ENCODE measurements around the gene PACS2.

DNA sequence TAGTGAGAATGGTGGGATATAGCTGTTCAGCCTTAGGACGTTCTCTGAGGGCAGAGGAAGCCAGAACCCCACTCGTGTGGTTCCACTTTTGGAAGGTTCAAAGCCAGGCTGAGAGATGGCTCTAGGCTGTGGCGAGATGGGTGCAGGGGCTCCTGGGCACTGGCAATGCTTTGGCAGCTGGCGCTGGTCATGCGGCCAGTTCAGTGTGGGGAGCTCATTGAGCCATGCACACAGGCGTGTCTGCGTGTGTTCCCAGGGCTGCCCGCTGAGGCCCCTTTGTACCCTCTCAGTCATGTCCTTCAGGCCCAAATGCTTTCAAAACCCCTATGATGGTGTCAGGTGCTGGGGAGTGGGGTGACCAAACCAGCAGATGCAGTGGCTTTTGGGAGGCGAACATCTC lies 85.5 kb downstream of the PACS2 start:
- TF ChIP-seq MAFK (IDR thresholded peaks at IDR 0.05; ENCODE audit: low read depth, low read length) (no peak), SP1 (IDR thresholded peaks at IDR 0.05; ENCODE audit: low read depth, low read length) (no peak), NRF1 (IDR thresholded peaks at IDR 0.05; ENCODE audit: low read depth, low read length) (no peak)
- TF ChIP-seq, protein P1, sequence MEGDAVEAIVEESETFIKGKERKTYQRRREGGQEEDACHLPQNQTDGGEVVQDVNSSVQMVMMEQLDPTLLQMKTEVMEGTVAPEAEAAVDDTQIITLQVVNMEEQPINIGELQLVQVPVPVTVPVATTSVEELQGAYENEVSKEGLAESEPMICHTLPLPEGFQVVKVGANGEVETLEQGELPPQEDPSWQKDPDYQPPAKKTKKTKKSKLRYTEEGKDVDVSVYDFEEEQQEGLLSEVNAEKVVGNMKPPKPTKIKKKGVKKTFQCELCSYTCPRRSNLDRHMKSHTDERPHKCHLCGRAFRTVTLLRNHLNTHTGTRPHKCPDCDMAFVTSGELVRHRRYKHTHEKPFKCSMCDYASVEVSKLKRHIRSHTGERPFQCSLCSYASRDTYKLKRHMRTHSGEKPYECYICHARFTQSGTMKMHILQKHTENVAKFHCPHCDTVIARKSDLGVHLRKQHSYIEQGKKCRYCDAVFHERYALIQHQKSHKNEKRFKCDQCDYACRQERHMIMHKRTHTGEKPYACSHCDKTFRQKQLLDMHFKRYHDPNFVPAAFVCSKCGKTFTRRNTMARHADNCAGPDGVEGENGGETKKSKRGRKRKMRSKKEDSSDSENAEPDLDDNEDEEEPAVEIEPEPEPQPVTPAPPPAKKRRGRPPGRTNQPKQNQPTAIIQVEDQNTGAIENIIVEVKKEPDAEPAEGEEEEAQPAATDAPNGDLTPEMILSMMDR (IDR thresholded peaks at IDR 0.05; ENCODE audit: control extremely low read depth in 1 of 3, insufficient read depth in 1 of 3, low read depth in 1 of 3, low read length in 3 of 3) = no peak
- TF ChIP-seq, protein P2, sequence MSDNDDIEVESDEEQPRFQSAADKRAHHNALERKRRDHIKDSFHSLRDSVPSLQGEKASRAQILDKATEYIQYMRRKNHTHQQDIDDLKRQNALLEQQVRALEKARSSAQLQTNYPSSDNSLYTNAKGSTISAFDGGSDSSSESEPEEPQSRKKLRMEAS (IDR thresholded peaks at IDR 0.05) = no peak

Data from H1 (cell line).